ENCODE results near the gene ARHGEF12. TPM values are rescaled to one million over a fixed set of nuclear protein-coding genes. Genes with fewer than 3 reads are reported as not detected.

Gene ARHGEF12
- total RNA-seq, 1 donor from 2014 or later: 71.9 TPM

- no peak overlapping the region for H3K4me3 Mint-ChIP-seq (ENCODE audit: unreplicated experiment)
- no peaks in the 10 kb centered on the region for H3K9me3 Mint-ChIP-seq (ENCODE audit: low read depth)
- TF ChIP-seq, protein P1, sequence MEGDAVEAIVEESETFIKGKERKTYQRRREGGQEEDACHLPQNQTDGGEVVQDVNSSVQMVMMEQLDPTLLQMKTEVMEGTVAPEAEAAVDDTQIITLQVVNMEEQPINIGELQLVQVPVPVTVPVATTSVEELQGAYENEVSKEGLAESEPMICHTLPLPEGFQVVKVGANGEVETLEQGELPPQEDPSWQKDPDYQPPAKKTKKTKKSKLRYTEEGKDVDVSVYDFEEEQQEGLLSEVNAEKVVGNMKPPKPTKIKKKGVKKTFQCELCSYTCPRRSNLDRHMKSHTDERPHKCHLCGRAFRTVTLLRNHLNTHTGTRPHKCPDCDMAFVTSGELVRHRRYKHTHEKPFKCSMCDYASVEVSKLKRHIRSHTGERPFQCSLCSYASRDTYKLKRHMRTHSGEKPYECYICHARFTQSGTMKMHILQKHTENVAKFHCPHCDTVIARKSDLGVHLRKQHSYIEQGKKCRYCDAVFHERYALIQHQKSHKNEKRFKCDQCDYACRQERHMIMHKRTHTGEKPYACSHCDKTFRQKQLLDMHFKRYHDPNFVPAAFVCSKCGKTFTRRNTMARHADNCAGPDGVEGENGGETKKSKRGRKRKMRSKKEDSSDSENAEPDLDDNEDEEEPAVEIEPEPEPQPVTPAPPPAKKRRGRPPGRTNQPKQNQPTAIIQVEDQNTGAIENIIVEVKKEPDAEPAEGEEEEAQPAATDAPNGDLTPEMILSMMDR (IDR thresholded peaks at IDR 0.05): no peak
- no peaks in the 10 kb centered on the region for H3K36me3 Mint-ChIP-seq (ENCODE audit: low read depth)
- peaks cover 7% of the 10 kb centered on the region for H3K4me1 Mint-ChIP-seq (ENCODE audit: low read depth)
- H3K27me3 Mint-ChIP-seq (ENCODE audit: low read depth): no peaks in the 10 kb centered on the region
- H3K27ac Mint-ChIP-seq (ENCODE audit: unreplicated experiment): no peak overlapping the region
- DNase-seq (ENCODE audit: low spot score): no peak
Observed at GRCh38 chr11:120307476-120307875, 28.7 kb upstream of the ARHGEF12 start.

DNA sequence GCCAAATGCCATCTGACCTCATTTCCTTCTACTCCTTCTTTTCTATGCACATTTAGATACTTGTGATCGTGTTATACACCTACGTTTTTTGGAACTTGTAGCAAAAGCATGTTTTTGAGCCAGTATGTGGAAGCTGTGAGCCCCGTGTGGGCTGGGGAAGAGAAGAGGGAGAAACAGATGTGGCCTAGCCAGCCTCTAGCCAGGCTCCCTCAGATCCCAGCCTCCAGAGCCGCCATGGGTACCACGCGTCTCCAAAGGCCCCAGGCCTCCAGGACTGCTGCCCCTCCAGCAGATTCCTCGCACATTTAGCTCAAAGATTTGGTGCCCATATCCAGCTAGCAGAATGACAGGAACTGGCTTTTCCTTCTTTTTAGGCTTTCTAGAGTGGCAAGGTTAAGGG lies 28.1 kb upstream of the ARHGEF12 start:
- Mint-ChIP-seq H3K4me3 (ENCODE audit: unreplicated experiment) (no peak overlapping the region), H3K36me3 (ENCODE audit: low read depth) (no peaks in the 10 kb centered on the region), H3K4me1 (ENCODE audit: low read depth) (peaks cover 7% of the 10 kb centered on the region), H3K27ac (ENCODE audit: unreplicated experiment) (no peak overlapping the region), H3K9me3 (ENCODE audit: low read depth) (no peaks in the 10 kb centered on the region), H3K27me3 (ENCODE audit: low read depth) (no peaks in the 10 kb centered on the region)
- TF ChIP-seq, protein P1 (IDR thresholded peaks at IDR 0.05): no peak
- DNase-seq (ENCODE audit: low spot score): no peak

- H3K4me3 Mint-ChIP-seq (ENCODE audit: unreplicated experiment): no peak overlapping the region
- TF ChIP-seq, protein P1 (IDR thresholded peaks at IDR 0.05): no peak
- no peaks in the 10 kb centered on the region for H3K36me3 Mint-ChIP-seq (ENCODE audit: low read depth)
- DNase-seq (ENCODE audit: low spot score): no peak
- peaks cover 7% of the 10 kb centered on the region for H3K4me1 Mint-ChIP-seq (ENCODE audit: low read depth)
- H3K9me3 Mint-ChIP-seq (ENCODE audit: low read depth): no peaks in the 10 kb centered on the region
- H3K27me3 Mint-ChIP-seq (ENCODE audit: low read depth): no peaks in the 10 kb centered on the region
- H3K27ac Mint-ChIP-seq (ENCODE audit: unreplicated experiment): no peak overlapping the region
Observed at GRCh38 chr11:120310870-120311269, 25.3 kb upstream of the ARHGEF12 start.

- Mint-ChIP-seq H3K27me3 (ENCODE audit: low read depth) (peaks cover 8% of the 10 kb centered on the region), H3K27ac (ENCODE audit: unreplicated experiment) (no peak overlapping the region), H3K36me3 (ENCODE audit: low read depth) (no peaks in the 10 kb centered on the region), H3K4me1 (ENCODE audit: low read depth) (peaks cover 8% of the 10 kb centered on the region), H3K4me3 (ENCODE audit: unreplicated experiment) (no peak overlapping the region), H3K9me3 (ENCODE audit: low read depth) (no peaks in the 10 kb centered on the region)
- TF ChIP-seq, protein P1 (IDR thresholded peaks at IDR 0.05): no peak
- DNase-seq (ENCODE audit: low spot score): no peak
Observed at GRCh38 chr11:120314861-120315260, 21.4 kb upstream of the ARHGEF12 start.

DNA sequence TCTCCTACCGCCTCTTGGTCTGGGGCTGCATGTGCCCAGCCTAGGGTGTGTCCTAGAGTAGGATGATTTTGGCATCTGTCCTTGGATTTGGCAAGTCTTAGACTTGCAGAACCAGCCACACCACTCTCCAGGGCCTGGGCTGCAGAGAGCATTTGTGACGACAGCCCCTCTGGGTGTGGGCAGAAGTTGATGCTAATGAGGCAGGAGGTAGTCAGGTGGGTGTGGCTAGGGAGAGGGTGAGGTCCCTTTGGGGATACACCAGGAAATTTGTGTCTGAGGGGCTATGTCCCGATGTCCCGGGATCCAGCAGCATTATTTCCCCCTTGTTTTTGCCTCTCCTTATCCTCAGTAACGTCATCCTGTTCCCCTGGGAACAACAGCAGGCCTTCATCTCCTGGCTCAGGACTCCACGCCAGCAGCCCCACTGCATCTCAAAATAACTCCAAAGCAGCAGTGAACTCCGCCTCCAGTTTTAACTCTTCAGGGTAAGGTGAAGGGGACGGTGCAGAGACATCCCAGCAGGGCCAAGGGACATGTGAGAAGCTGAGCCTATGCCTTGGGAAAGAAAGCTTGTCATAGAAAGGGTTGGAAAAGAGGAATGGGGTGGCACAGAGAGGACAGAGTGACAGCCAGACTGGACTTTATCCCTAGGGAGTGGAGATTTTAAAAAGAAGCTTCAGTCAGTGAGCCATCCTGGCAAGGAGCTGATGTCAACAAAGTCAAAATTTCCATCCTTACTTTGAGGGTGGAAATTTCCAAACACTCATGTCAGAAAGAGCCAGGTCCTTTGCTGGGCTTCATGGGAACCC lies 19.1 kb upstream of the ARHGEF12 start:
- no peak overlapping the region for H3K4me3 Mint-ChIP-seq (ENCODE audit: unreplicated experiment)
- TF ChIP-seq, protein P1 (IDR thresholded peaks at IDR 0.05): no peak
- peak overlapping the region; percentile 63 for H3K27ac Mint-ChIP-seq (ENCODE audit: unreplicated experiment)
- H3K9me3 Mint-ChIP-seq (ENCODE audit: low read depth): no peaks in the 10 kb centered on the region
- peaks cover 8% of the 10 kb centered on the region for H3K4me1 Mint-ChIP-seq (ENCODE audit: low read depth)
- DNase-seq (ENCODE audit: low spot score): no peak
- peaks cover 8% of the 10 kb centered on the region for H3K27me3 Mint-ChIP-seq (ENCODE audit: low read depth)
- no peaks in the 10 kb centered on the region for H3K36me3 Mint-ChIP-seq (ENCODE audit: low read depth)

All from chondrocyte (in vitro differentiated cells).